ENCODE measurements around the gene PAK4.
"Not testable (repeated sequence)": the region's sequence is repeated elsewhere in the genome, so short reads cannot be mapped to it uniquely, and the experiment has no call there.

The PAK4 gene

DNA sequence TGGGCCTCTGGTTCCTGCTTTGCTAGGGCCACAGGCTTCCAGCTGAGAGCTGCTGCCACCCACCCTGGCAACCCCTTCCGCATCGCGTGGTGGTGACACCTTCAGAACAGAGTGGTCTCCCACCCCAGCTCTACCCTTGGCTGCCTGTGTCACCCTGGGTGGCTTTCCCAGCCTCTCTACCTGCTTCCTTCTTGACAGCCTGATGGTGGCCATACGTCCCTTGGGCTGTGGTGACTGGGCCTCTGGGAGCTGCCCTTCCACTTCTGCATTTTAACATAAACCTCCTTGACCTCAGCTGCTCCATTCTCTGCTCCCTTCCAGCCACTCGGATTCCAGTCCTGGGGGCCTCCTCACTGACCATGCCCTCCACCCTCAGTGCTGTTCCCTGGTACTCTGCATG, 17.0 kb downstream of the PAK4 start:
- DNase-seq (ENCODE audit: low read depth), result peak; percentile 42
- TF ChIP-seq POLR2A (IDR thresholded peaks at IDR 0.05; ENCODE audit: extremely low read depth, insufficient read length) (no peak), MYC (IDR thresholded peaks at IDR 0.05; ENCODE audit: low read depth, low read length) (no peak)
- TF ChIP-seq, protein P1, sequence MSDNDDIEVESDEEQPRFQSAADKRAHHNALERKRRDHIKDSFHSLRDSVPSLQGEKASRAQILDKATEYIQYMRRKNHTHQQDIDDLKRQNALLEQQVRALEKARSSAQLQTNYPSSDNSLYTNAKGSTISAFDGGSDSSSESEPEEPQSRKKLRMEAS (IDR thresholded peaks at IDR 0.05; ENCODE audit: low read depth, low read length), result no peak
- TF ChIP-seq, protein P2, sequence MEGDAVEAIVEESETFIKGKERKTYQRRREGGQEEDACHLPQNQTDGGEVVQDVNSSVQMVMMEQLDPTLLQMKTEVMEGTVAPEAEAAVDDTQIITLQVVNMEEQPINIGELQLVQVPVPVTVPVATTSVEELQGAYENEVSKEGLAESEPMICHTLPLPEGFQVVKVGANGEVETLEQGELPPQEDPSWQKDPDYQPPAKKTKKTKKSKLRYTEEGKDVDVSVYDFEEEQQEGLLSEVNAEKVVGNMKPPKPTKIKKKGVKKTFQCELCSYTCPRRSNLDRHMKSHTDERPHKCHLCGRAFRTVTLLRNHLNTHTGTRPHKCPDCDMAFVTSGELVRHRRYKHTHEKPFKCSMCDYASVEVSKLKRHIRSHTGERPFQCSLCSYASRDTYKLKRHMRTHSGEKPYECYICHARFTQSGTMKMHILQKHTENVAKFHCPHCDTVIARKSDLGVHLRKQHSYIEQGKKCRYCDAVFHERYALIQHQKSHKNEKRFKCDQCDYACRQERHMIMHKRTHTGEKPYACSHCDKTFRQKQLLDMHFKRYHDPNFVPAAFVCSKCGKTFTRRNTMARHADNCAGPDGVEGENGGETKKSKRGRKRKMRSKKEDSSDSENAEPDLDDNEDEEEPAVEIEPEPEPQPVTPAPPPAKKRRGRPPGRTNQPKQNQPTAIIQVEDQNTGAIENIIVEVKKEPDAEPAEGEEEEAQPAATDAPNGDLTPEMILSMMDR (IDR thresholded peaks at IDR 0.05; ENCODE audit: low read depth, low read length), result no peak
- H3K4me3 ChIP-seq (ENCODE audit: low read depth, low read length), result no peak overlapping the region

DNA sequence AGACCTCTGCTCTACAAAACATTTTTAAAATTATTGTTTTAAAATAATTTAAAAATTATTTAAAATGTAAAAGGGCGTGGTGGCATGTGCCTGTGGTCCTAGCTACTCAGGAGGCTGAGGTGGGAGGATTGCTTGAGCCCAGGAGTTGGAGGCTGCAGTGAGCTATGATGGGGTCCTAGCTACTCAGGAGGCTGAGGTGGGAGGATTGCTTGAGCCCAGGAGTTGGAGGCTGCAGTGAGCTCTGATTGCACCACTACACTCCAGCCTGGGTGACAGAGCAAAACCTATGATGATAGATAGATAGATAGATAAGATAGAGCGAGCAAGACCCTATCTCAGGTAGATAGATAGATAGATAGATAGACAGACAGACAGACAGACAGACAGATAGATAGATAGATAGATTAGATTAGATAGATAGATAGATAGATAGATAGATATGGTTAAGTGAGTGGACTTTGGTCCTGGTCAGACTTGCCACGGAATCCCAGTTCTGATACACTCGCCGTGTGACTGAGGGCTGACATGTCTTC, 18.2 kb downstream of the PAK4 start:
- DNase-seq (ENCODE audit: low read depth); H3K4me3 ChIP-seq (ENCODE audit: low read depth, low read length): not testable (repeated sequence)

DNA sequence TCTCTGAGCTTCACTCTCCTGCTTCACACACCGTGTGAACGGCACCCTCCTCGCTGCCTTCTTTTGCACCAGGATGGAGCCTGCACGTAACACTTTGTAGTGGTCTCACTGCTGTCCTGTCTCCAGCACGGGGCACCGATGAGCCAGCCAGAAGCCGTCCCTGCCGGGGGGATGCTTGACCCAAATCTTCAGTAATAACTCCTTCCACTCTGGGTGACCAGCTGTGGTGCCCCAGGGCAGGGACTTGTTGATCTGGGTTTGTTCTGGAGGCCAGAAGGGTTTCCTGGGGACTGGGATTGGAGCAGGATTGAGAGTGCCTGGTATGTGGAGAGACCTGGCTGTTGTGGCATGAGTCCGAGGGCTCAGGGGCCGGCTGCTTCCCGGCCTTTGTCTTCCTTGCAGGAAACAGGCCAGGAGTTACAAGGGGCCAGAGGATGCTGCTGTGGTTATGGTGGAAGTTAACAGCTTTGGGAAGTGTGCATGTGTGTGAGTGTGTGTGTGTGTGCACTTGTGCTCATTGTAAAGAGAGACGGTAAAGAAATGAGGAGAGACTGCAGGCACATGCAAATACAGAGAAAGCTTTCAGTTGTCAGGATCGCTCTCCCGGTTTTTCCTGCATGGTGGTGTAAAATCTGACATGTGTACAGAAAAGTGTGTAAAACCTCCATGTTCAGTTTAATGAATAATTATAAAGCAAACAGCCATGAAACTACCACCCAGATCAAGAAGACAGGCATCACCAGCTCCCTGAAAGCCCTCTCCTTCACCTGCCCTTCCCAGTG, 18.9 kb downstream of the PAK4 start:
- TF ChIP-seq, protein P2 (IDR thresholded peaks at IDR 0.05; ENCODE audit: low read depth, low read length), result no peak
- no peak for TF ChIP-seq MYC (IDR thresholded peaks at IDR 0.05; ENCODE audit: low read depth, low read length)
- TF ChIP-seq, protein P1 (IDR thresholded peaks at IDR 0.05; ENCODE audit: low read depth, low read length), result no peak
- TF ChIP-seq POLR2A (IDR thresholded peaks at IDR 0.05; ENCODE audit: extremely low read depth, insufficient read length), result no peak
- no peak overlapping the region for H3K4me3 ChIP-seq (ENCODE audit: low read depth, low read length)
- DNase-seq (ENCODE audit: low read depth), result no peak

DNA sequence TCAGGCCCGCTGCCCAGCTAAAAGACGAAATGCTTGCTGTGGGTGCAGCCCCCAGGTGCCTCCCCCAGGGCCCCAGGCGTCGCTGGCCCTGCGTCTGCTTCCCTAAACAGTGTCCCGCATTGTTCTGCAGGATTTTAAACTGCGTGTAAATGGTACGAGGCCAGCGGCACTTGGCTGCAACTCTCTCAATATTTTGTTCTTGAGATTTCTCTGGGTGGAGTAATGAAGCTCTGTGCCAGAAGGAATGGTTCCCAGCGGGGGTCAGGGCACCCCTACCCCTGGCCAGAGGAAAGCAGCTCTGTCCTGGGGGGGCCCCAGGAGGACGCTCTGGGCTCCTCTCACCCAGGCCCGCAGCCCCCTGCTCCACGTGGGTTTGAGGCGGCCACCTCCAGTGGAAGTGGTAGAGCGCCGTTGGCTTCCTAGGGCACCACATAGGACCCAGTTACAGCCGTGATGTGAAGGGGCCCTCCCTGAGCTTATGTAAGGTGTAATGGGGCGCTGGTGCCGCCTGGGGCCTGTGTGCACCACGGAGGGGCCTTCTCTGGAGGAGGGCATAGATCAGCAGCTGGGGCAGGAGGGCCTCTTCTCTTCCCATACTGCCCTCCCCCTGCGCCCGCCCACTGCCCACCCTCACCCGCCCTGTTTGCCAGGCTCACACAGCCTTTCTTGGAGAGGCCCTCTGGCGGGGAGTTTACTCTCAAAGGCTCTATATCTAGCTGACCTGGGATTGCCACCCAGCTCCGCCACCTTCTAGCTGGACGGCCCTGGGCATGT, 19.8 kb downstream of the PAK4 start:
- H3K4me3 ChIP-seq (ENCODE audit: low read depth, low read length), result no peak overlapping the region
- no peak for DNase-seq (ENCODE audit: low read depth)
- TF ChIP-seq POLR2A (IDR thresholded peaks at IDR 0.05; ENCODE audit: extremely low read depth, insufficient read length), result no peak
- TF ChIP-seq MYC (IDR thresholded peaks at IDR 0.05; ENCODE audit: low read depth, low read length), result no peak
- TF ChIP-seq, protein P2 (IDR thresholded peaks at IDR 0.05; ENCODE audit: low read depth, low read length), result no peak

DNA sequence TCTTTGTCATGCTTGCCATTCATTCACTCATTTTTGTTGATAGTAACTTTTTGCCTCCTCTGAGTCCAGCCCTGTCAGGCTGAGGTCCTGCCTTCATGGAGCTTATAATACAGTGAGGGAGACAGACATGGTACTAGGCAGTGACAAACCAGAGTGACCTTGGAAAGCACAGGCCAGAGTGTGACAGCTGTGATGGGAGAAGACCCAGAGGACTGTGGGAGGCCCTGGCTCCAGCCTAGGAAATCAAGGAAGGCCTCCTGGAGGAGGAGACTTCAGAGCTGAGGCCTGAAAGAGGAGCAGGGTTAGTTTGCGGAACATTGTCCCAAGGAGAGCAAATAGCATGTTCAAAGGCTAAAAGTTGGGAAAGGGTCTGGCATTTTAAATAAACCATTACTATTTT, 20.5 kb downstream of the PAK4 start:
- TF ChIP-seq, protein P2 (IDR thresholded peaks at IDR 0.05; ENCODE audit: low read depth, low read length), result no peak
- TF ChIP-seq, protein P1 (IDR thresholded peaks at IDR 0.05; ENCODE audit: low read depth, low read length), result no peak
- TF ChIP-seq POLR2A (IDR thresholded peaks at IDR 0.05; ENCODE audit: extremely low read depth, insufficient read length) (no peak), MYC (IDR thresholded peaks at IDR 0.05; ENCODE audit: low read depth, low read length) (no peak)
- no peak overlapping the region for H3K4me3 ChIP-seq (ENCODE audit: low read depth, low read length)
- DNase-seq (ENCODE audit: low read depth), result no peak

DNA sequence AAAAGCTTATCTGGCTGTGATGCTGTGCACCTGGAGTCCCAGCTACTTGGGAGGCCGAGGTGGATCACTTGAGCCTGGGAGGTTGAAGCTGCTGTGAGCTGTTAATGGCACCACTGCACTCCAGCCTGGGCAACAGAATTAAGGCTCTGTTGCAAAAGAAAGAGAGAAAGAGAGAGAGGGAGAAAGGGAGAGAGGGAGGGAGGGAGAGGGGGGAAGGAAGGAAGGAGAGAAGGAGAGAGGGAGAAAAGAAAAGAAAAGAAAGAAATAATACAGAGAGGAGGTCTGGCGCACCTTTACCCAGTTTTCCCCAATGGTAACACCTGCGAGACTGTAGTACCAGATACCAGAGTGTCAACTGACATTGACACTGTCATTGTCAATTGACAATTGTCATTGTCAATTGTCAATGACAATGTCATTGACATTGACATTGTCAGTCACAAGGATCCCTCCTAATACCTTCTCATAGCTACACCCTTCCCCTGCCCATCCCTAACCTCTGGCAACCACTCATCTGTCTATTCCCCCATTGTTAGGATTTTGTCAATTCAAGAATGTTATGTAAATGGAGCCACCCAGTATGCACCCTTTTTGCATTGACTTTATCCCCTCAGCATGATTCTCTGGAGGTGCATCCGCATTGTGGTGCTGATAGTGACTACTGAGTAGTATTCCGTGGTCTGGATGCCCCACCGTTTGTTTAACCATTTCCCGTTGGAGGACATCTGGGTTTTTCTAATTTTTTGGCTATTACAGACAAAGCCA, 21.3 kb downstream of the PAK4 start:
- no peak overlapping the region for H3K4me3 ChIP-seq (ENCODE audit: low read depth, low read length)
- no peak for DNase-seq (ENCODE audit: low read depth)
- TF ChIP-seq POLR2A (IDR thresholded peaks at IDR 0.05; ENCODE audit: extremely low read depth, insufficient read length) (no peak), MYC (IDR thresholded peaks at IDR 0.05; ENCODE audit: low read depth, low read length) (no peak)
- TF ChIP-seq, protein P1 (IDR thresholded peaks at IDR 0.05; ENCODE audit: low read depth, low read length), result no peak
- TF ChIP-seq, protein P2 (IDR thresholded peaks at IDR 0.05; ENCODE audit: low read depth, low read length), result no peak

Measured in NB4 (cell line).